ENCODE measurements around the gene FBXL7. TPM values are rescaled to one million over a fixed set of nuclear protein-coding genes. Genes with fewer than 3 reads are reported as not detected.

FBXL7 gene
- total RNA-seq, 1 experiment from 2014 or later, result not detected

DNA sequence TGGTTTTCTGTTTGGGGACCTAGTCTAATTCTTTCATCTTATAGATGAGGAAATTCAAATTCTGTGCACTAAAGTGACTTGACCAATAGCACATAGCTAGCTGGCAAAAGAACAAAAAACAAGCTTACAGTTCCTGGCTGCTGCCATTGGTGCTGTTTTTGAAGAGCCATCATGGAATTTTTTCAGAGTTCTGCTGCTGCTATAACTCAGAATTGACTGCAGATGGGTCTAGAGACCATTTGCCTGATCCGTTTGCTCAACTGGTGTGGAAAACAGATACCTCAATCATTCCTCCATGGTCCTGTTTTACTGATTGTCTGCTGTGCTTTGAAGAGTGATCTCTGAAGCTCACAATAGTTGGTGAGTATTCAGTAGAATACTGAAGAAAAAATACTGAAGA lies 15.2 kb downstream of the FBXL7 start:
- DNase-seq (ENCODE audit: low read depth, low spot score), result no peak
- TF ChIP-seq POLR2AphosphoS5 (IDR thresholded peaks at IDR 0.05; ENCODE audit: low read depth, low read length), result no peak
- TF ChIP-seq, protein P1, sequence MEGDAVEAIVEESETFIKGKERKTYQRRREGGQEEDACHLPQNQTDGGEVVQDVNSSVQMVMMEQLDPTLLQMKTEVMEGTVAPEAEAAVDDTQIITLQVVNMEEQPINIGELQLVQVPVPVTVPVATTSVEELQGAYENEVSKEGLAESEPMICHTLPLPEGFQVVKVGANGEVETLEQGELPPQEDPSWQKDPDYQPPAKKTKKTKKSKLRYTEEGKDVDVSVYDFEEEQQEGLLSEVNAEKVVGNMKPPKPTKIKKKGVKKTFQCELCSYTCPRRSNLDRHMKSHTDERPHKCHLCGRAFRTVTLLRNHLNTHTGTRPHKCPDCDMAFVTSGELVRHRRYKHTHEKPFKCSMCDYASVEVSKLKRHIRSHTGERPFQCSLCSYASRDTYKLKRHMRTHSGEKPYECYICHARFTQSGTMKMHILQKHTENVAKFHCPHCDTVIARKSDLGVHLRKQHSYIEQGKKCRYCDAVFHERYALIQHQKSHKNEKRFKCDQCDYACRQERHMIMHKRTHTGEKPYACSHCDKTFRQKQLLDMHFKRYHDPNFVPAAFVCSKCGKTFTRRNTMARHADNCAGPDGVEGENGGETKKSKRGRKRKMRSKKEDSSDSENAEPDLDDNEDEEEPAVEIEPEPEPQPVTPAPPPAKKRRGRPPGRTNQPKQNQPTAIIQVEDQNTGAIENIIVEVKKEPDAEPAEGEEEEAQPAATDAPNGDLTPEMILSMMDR (IDR thresholded peaks at IDR 0.05), result 0 out of 2 replicates have a peak, but pooled peaks have one; percentile 5
- TF ChIP-seq SIN3A (IDR thresholded peaks at IDR 0.05; ENCODE audit: borderline replicate concordance, insufficient read depth, low read depth, low read length), result no peak
- TF ChIP-seq, protein P2, sequence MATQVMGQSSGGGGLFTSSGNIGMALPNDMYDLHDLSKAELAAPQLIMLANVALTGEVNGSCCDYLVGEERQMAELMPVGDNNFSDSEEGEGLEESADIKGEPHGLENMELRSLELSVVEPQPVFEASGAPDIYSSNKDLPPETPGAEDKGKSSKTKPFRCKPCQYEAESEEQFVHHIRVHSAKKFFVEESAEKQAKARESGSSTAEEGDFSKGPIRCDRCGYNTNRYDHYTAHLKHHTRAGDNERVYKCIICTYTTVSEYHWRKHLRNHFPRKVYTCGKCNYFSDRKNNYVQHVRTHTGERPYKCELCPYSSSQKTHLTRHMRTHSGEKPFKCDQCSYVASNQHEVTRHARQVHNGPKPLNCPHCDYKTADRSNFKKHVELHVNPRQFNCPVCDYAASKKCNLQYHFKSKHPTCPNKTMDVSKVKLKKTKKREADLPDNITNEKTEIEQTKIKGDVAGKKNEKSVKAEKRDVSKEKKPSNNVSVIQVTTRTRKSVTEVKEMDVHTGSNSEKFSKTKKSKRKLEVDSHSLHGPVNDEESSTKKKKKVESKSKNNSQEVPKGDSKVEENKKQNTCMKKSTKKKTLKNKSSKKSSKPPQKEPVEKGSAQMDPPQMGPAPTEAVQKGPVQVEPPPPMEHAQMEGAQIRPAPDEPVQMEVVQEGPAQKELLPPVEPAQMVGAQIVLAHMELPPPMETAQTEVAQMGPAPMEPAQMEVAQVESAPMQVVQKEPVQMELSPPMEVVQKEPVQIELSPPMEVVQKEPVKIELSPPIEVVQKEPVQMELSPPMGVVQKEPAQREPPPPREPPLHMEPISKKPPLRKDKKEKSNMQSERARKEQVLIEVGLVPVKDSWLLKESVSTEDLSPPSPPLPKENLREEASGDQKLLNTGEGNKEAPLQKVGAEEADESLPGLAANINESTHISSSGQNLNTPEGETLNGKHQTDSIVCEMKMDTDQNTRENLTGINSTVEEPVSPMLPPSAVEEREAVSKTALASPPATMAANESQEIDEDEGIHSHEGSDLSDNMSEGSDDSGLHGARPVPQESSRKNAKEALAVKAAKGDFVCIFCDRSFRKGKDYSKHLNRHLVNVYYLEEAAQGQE (IDR thresholded peaks at IDR 0.05; ENCODE audit: insufficient read depth in 1 of 2, low read depth in 2 of 2, low read length in 1 of 2), result no peak
- TF ChIP-seq TCF7L2 (IDR thresholded peaks at IDR 0.05; ENCODE audit: low read depth, low read length), result no peak
- Histone ChIP-seq H3K27ac (ENCODE audit: low read length) (no peak overlapping the region), H3K4me1 (ENCODE audit: control insufficient read depth, insufficient read depth, low read length) (no peaks in the 10 kb centered on the region), H3K9me3 (ENCODE audit: control insufficient read depth, insufficient read depth, low read depth, low read length) (no peaks in the 10 kb centered on the region; the same call in 1 of the 2 replicates), H3K4me3 (ENCODE audit: low read depth in 2 of 2, low read length in 2 of 2) (no peak overlapping the region), H3K27me3 (ENCODE audit: control insufficient read depth, insufficient read depth, low read length) (no peaks in the 10 kb centered on the region), H3K36me3 (ENCODE audit: control insufficient read depth, insufficient read depth, low read length) (no peaks in the 10 kb centered on the region)
- ATAC-seq, result no peak
- BruUV-seq (replicated peaks), result no TSS peak
- POLR2A ChIA-PET, result no interaction called here
- CTCF ChIA-PET, result no interaction called here
- intact Hi-C loops (cut with micrococcal nuclease; ENCODE audit: unreplicated experiment) (no loop called here), in situ Hi-C loops (cut with HindIII; ENCODE audit: low pct_unique_long_range_greater_than_20kb, low sequenced_read_pairs) (no loop called here)

DNA sequence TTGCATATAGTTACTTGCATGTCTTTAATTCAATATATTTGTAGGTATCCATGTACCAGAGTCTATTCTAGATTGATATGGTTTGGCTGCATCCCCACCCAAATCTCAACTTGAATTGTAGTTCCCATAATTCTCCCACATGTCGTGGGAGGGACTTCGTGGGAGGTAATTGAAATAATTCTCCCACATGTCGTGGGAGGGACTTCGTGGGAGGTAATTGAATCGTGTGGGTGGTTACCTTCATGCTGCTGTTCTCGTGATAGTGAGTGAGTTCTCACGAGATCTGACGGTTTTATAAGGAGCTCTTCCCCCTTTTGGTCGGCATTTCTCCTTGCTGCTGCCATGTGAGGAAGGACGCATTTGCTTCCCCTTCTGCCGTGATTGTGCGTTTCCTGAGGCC lies 16.5 kb downstream of the FBXL7 start:
- TF ChIP-seq TCF7L2 (IDR thresholded peaks at IDR 0.05; ENCODE audit: low read depth, low read length), result no peak
- no peak for TF ChIP-seq SIN3A (IDR thresholded peaks at IDR 0.05; ENCODE audit: borderline replicate concordance, insufficient read depth, low read depth, low read length)
- TF ChIP-seq, protein P2 (IDR thresholded peaks at IDR 0.05; ENCODE audit: insufficient read depth in 1 of 2, low read depth in 2 of 2, low read length in 1 of 2), result no peak
- no peak for TF ChIP-seq POLR2AphosphoS5 (IDR thresholded peaks at IDR 0.05; ENCODE audit: low read depth, low read length)
- TF ChIP-seq, protein P1 (IDR thresholded peaks at IDR 0.05), result no peak
- no peaks in the 10 kb centered on the region; the same call in 1 of the 2 replicates for H3K27me3 ChIP-seq (ENCODE audit: control insufficient read depth, insufficient read depth, low read length)
- BruUV-seq (replicated peaks), result no TSS peak
- no peaks in the 10 kb centered on the region for H3K36me3 ChIP-seq (ENCODE audit: control insufficient read depth, insufficient read depth, low read length)
- no peaks in the 10 kb centered on the region for H3K4me1 ChIP-seq (ENCODE audit: control insufficient read depth, insufficient read depth, low read length)
- ATAC-seq, result no peak
- intact Hi-C loops (cut with micrococcal nuclease; ENCODE audit: unreplicated experiment), result no loop called here
- ChIA-PET POLR2A (no interaction called here), CTCF (no interaction called here)
- no peak for DNase-seq (ENCODE audit: low read depth, low spot score)
- H3K9me3 ChIP-seq (ENCODE audit: control insufficient read depth, insufficient read depth, low read depth, low read length), result no peaks in the 10 kb centered on the region; the same call in 1 of the 2 replicates
- in situ Hi-C loops (cut with HindIII; ENCODE audit: low pct_unique_long_range_greater_than_20kb, low sequenced_read_pairs), result no loop called here
- H3K27ac ChIP-seq (ENCODE audit: low read length), result no peak overlapping the region
- no peak overlapping the region for H3K4me3 ChIP-seq (ENCODE audit: low read depth in 2 of 2, low read length in 2 of 2)

Data from Panc1 (cell line).